Ishikawa (cell line): ENCODE data around the gene LIPG.

Experiments used
- CEBPB ChIP-seq: IDR thresholded peaks from 2 replicates; pipeline ENCODE4 v1.6.1; 2012
- CREB1 ChIP-seq: IDR thresholded peaks from 2 replicates; pipeline ENCODE4 v1.6.1; 2012; ENCODE audit warnings: low read depth
- EGR1 ChIP-seq: IDR thresholded peaks from 2 replicates; pipeline ENCODE4 v1.6.1; 2012
- EP300 ChIP-seq: IDR thresholded peaks from 2 replicates; pipeline ENCODE4 v1.6.1; 2012; ENCODE audit warnings: borderline replicate concordance
- FOXM1 ChIP-seq: IDR thresholded peaks from 2 replicates; pipeline ENCODE4 v1.6.1; 2012; ENCODE audit warnings: low read depth, borderline replicate concordance
- MAX ChIP-seq: IDR thresholded peaks from 2 replicates; pipeline ENCODE4 v1.6.1; 2012
- NFIC ChIP-seq: IDR thresholded peaks from 2 replicates; pipeline ENCODE4 v1.6.1; 2012
- RAD21 ChIP-seq: IDR thresholded peaks from 2 replicates; pipeline ENCODE4 v1.6.1; 2012; ENCODE audit warnings: low read depth
- REST ChIP-seq: IDR thresholded peaks from 2 replicates; pipeline ENCODE4 v1.6.1; 2012; ENCODE audit warnings: low read depth, mild to moderate bottlenecking
- TAF1 ChIP-seq: IDR thresholded peaks from 2 replicates; pipeline ENCODE4 v1.6.1; 2012; ENCODE audit warnings: low read depth, mild to moderate bottlenecking
- TCF12 ChIP-seq: IDR thresholded peaks from 2 replicates; pipeline ENCODE4 v1.6.1; 2012; ENCODE audit warnings: low read depth
- TEAD4 ChIP-seq: IDR thresholded peaks from 2 replicates; pipeline ENCODE4 v1.6.1; 2012
- USF1 ChIP-seq: IDR thresholded peaks from 2 replicates; pipeline ENCODE4 v1.6.1; 2012
- YY1 ChIP-seq: IDR thresholded peaks from 2 replicates; pipeline ENCODE4 v1.6.1; 2012; ENCODE audit warnings: low read depth
- ZBTB7A ChIP-seq: IDR thresholded peaks from 2 replicates; pipeline ENCODE4 v1.6.1; 2012; ENCODE audit warnings: low read depth

The LIPG gene

DNA sequence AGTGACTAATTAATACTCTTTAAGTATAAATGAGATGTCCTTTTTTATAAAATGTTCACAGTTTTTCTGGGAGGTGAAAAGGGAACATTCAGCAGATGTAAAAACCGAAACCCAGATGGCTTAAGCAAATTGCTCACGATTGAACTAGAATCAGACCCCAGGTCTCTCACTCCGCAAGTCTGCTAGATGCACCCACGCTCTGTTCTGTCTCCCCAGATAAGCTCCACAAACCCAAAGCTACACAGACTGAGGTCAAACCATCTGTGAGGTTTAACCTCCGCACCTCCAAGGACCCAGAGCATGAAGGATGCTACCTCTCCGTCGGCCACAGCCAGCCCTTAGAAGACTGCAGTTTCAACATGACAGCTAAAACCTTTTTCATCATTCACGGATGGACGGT is 3.2 kb downstream of the LIPG start:
- TF ChIP-seq RAD21, result no peak
- no peak for TF ChIP-seq TAF1
- no peak for TF ChIP-seq ZBTB7A
- TF ChIP-seq NFIC, result no peak
- no peak for TF ChIP-seq USF1
- TF ChIP-seq TCF12, result no peak
- TF ChIP-seq CREB1, result no peak
- TF ChIP-seq YY1, result no peak
- TF ChIP-seq CEBPB, result no peak
- no peak for TF ChIP-seq EP300
- TF ChIP-seq MAX, result no peak
- no peak for TF ChIP-seq REST
- no peak for TF ChIP-seq EGR1
- TF ChIP-seq TEAD4, result no peak
- no peak for TF ChIP-seq FOXM1

DNA sequence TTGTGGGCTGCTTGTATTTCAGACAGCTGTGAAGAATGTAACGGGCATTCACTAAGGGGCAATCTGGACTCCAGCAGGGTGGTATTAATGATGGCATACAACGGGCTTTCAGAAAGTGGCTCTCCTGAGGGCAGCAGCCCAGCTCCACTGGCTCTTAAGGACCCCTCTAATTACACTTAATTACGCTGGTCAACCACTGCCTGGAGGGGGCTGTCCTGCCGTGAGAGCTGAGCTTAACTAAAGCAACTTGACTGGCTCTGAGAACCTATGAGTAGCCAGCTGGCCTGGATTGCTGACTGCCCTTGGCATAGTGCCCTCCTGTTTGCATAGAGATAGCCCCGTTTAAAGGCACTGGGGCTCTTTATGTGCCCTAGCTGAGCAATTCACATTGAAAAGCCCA is 3.8 kb downstream of the LIPG start:
- peak; percentile 57; the same call in 1 of the 2 replicates for TF ChIP-seq NFIC
- no peak for TF ChIP-seq YY1

GRCh38 chr18:49566217-49566770 is 4.4 kb downstream of the LIPG start:
- TF ChIP-seq EGR1, result no peak
- TF ChIP-seq CEBPB, result no peak

DNA sequence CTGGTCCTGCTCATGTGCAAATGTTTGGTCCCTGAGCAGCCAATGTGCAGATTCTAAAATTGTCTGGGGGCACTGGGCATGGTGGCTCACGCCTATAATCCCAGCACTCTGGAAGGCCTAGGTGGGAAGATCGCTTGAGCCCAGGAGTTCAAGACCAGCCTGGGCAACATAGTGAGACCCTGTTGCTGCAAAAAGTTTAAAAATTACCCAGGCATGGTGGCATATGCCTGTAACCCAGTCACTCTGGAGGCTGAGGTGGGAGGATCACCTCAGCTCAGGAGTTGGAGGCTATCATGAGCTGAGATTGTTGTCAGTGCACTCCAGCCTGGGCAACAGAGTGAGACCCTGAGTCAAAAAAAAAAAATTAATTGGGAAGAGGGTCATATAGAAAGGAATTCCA is 5.1 kb downstream of the LIPG start:
- TF ChIP-seq NFIC (no peak), EGR1 (no peak), MAX (no peak), TEAD4 (no peak), YY1 (no peak), USF1 (no peak)

DNA sequence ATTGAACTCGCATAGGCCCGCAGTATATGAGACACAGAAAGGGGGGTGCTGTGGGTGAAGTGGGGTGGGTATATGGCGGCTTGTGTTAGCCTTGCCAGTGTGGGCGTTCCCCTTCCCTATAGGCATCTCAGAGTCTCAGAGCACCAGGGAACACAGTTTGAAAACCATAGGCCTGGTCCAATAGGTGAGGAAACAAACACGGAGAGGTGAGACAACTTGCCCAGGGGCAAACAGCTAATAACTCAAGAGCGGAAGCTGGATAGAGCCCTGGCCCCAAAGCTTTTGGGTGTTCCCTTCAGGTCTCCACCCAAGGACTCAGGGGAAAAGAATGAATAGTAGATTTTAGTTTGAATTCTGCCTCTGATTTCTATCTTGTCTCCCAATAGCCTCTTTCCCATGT is 7.9 kb downstream of the LIPG start:
- no peak for TF ChIP-seq FOXM1
- TF ChIP-seq EGR1, result no peak
- TF ChIP-seq MAX, result no peak
- no peak for TF ChIP-seq ZBTB7A
- no peak for TF ChIP-seq USF1
- no peak for TF ChIP-seq YY1
- TF ChIP-seq CREB1, result no peak

DNA sequence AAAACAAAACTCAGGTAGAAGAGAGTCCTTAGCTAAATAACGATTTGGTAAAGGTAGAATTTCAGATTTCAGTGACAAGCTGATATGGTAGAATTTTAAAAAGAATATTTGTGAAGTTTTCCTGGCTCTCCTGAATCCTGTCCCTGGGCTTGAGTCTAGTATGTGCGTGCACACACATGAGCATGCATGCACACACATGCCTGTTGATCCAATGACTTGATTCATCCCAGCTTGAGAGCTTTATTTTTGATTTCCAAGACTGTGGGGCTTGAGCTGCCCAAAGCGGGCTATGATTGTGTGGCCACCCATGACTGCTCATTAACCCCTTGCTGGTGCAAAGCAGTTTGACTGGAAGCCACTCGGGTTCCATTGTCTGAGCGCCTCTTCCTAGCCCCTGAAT is 9.0 kb downstream of the LIPG start:
- TF ChIP-seq TEAD4, result no peak
- TF ChIP-seq TCF12, result no peak
- no peak for TF ChIP-seq REST
- no peak for TF ChIP-seq CEBPB
- TF ChIP-seq FOXM1, result no peak
- TF ChIP-seq MAX, result no peak
- TF ChIP-seq TAF1, result no peak
- no peak for TF ChIP-seq NFIC
- TF ChIP-seq EP300, result no peak
- TF ChIP-seq USF1, result no peak
- TF ChIP-seq RAD21, result no peak
